K562 (cell line): ENCODE data around the gene BAG1. TPM values are rescaled to one million over a fixed set of nuclear protein-coding genes. Genes with fewer than 3 reads are reported as not detected.

Experiments used
- ATAC-seq: fragments of 200-7000 bp; cut with Tn5 transposase; 3 replicates; pipeline ENCODE4 v1.9.1; 2020; ENCODE audit warnings: moderate library complexity
- BruUV-seq: library from RNA; stranded (reverse); fragments of 400-500 nt; replicated peaks from 2 replicates; lab custom pipeline; 2021; lab: Mats Ljungman, UMichigan
- CTCF ChIA-PET: fragments of 300-600 bp; formaldehyde crosslinking; extraction: SDS; loops from one replicate; lab custom pipeline; 2021; ENCODE audit warnings: low intra/inter-chr PET ratio; lab: Yijun Ruan, JAX
- POLR2A ChIA-PET: fragments of 300-600, 350-650 bp; sonication (Branson Sonifier 250); formaldehyde crosslinking; extraction: SDS; loops from one replicate; lab custom pipeline; 2021; ENCODE audit warnings: antibody characterized with exemption, inconsistent platforms; lab: Yijun Ruan, JAX
- DNase-seq, 4 experiments: peaks; one replicate each; pipeline versions ENCODE4 v3.0.0 to v3.0.0-alpha.2; 2011 to 2018; ENCODE audit warnings: low spot score in 3 of 4, mixed read lengths in 3 of 4; ENCODE audit errors: extremely low read depth in 1 of 4
- FAIRE-seq: peaks from 2 replicates; lab custom pipeline; 2011; peaks lifted over from hg19 to GRCh38; lab: Jason Lieb, UNC
- H2AFZ ChIP-seq: 2 replicates; pipeline ENCODE4 v1.6.0; 2011; ENCODE audit warnings: low read depth, low read length, control low read depth, inconsistent platforms
- H3K27ac ChIP-seq: fragments of 200-600 bp; 3 replicates; pipeline ENCODE4 v1.8.0; 2011; ENCODE audit warnings: low read depth, mild to moderate bottlenecking, control low read depth, inconsistent platforms, low read length, moderate library complexity, mixed read lengths; ENCODE audit errors: extremely low read depth
- H3K27me3 ChIP-seq, 2 experiments: fragments of 300-600 bp in 1 of 2; 2 replicates in 1 of 2; 3 replicates in 1 of 2; pipeline versions ENCODE4 v1.6.0 to v1.8.0; 2011; ENCODE audit warnings: inconsistent platforms in 2 of 2, low read length in 2 of 2, mild to moderate bottlenecking in 1 of 2, mixed read lengths in 1 of 2, moderate library complexity in 1 of 2; ENCODE audit not compliant: control insufficient read depth in 2 of 2, insufficient read depth in 2 of 2
- H3K36me3 ChIP-seq: fragments of 300-600 bp; 3 replicates; pipeline ENCODE4 v1.8.0; 2011; ENCODE audit warnings: mild to moderate bottlenecking, low read length, inconsistent platforms; ENCODE audit not compliant: control insufficient read depth, insufficient read depth
- H3K4me1 ChIP-seq, 2 experiments: fragments of 200-600 bp in 1 of 2; replicated peaks in 1 of 2; 2 replicates in 1 of 2; 3 replicates in 1 of 2; pipeline versions ENCODE4 v1.5.1 to v1.8.0; 2011; ENCODE audit warnings: inconsistent platforms in 2 of 2, low read length in 2 of 2, mild to moderate bottlenecking in 1 of 2, mixed read lengths in 1 of 2, moderate library complexity in 1 of 2; ENCODE audit not compliant: control insufficient read depth in 2 of 2, insufficient read depth in 2 of 2
- H3K4me2 ChIP-seq: 2 replicates; pipeline ENCODE4 v1.6.1; 2011; ENCODE audit warnings: low read length, control low read depth, inconsistent platforms, mixed read lengths; ENCODE audit not compliant: insufficient read depth
- H3K4me3 ChIP-seq: fragments of 200-600 bp; sonication (generic), shearing (Covaris generic); 2 replicates; pipeline ENCODE4 v1.5.1; 2016; ENCODE audit warnings: control low read depth, inconsistent platforms
- H3K79me2 ChIP-seq: fragments of 200-600 bp; 3 replicates; pipeline ENCODE4 v1.8.0; 2011; ENCODE audit warnings: low read length, inconsistent platforms; ENCODE audit not compliant: control insufficient read depth, insufficient read depth
- H3K9ac ChIP-seq, 2 experiments: 2 replicates each; pipeline versions ENCODE4 v1.6.0 to v1.6.1; 2011; ENCODE audit warnings: low read depth in 2 of 2, low read length in 2 of 2, control low read depth in 1 of 2, inconsistent platforms in 1 of 2, mild to moderate bottlenecking in 1 of 2, mixed read lengths in 1 of 2; ENCODE audit not compliant: insufficient read depth in 1 of 2
- H3K9me1 ChIP-seq: one replicate; pipeline ENCODE4 v1.6.0; 2011; ENCODE audit warnings: inconsistent platforms, mild to moderate bottlenecking, low read length, moderate library complexity; ENCODE audit not compliant: control insufficient read depth, insufficient read depth
- H3K9me3 ChIP-seq: replicated peaks from 2 replicates; pipeline ENCODE4 v1.5.1; 2011; ENCODE audit warnings: low read depth, low read length, inconsistent platforms; ENCODE audit not compliant: control insufficient read depth, insufficient read depth
- H4K20me1 ChIP-seq: replicated peaks from 2 replicates; pipeline ENCODE4 v1.6.1; 2011; ENCODE audit warnings: low read length, inconsistent platforms, mixed read lengths; ENCODE audit not compliant: control insufficient read depth, insufficient read depth
- CREM ChIP-seq: IDR thresholded peaks from 2 replicates; pipeline ENCODE4 v1.6.1; 2014; ENCODE audit warnings: antibody characterized with exemption, low read depth
- KDM1A ChIP-seq, 2 experiments: fragments of 450-650 bp; IDR thresholded peaks; 2 replicates each; pipeline ENCODE4 v1.6.1; 2016; ENCODE audit warnings: mild to moderate bottlenecking in 2 of 2
- NKRF ChIP-seq: fragments of 450-650 bp; IDR thresholded peaks from 2 replicates; pipeline ENCODE4 v1.6.1; 2016; ENCODE audit warnings: borderline replicate concordance
- RUNX1 ChIP-seq: sonication (generic); IDR thresholded peaks from 2 replicates; pipeline ENCODE4 v1.6.1; 2016; ENCODE audit warnings: antibody characterized with exemption, low read depth
- ZNF184 ChIP-seq: sonication (generic); formaldehyde crosslinking; IDR thresholded peaks from 2 replicates; pipeline ENCODE4 v1.5.0; 2020; ENCODE audit warnings: missing genetic modification reagents
- WGBS: fragments of 100-300 bp; shearing (Covaris generic); methylation state at CpG from one replicate; pipeline ENCODE4 v1.1.6; 2016; ENCODE audit warnings: low coverage, mixed read lengths; ENCODE audit not compliant: insufficient coverage; ENCODE audit errors: missing lambda C conversion rate; 5-methylcytosine and 5-hydroxymethylcytosine counted together
- in situ Hi-C: fragments of 300-500 bp; cut with MboI; formaldehyde crosslinking; loops from 4 replicates; pipeline ENCODE4 v1.15.0; 2018; ENCODE audit warnings: inconsistent platforms, mixed read lengths
- intact Hi-C: fragments of 100-400 bp; cut with micrococcal nuclease; formaldehyde crosslinking; loops from 2 replicates; pipeline ENCODE4 v1.14.2; 2022
- polyA plus RNA-seq, 8 experiments: library from polyadenylated mRNA; depleted of rRNA in 4 of 8; stranded (reverse) in 5 of 8; unstranded in 3 of 8; fragments of >200 nt; fragmentation: Nextera tagmentation in 2 of 8; fragmentation: Illumina TruSeq in 1 of 8; extraction: Ambion mirVana in 2 of 8; extraction: Trizol in 1 of 8; gene quantifications; 2 replicates each; pipeline versions ENCODE4 v1.2.1 to v1.2.3, GENCODE V29; 2011 to 2014; ENCODE audit warnings: inconsistent platforms in 1 of 8, missing spikeins in 1 of 8
- total RNA-seq, 7 experiments: library from RNA; depleted of rRNA in 6 of 7; stranded (reverse); fragments of >200 nt in 6 of 7; fragmentation: Illumina TruSeq in 2 of 7; extraction: Trizol in 2 of 7; gene quantifications; 2 replicates each; pipeline versions ENCODE4 v1.2.1 to v1.2.3, GENCODE V29; 2011 to 2021; ENCODE audit warnings: low replicate concordance in 1 of 7
- TF ChIP-seq, protein P1 (sequence below): fragments of 250-450 bp; sonication (Bioruptor Pico); IDR thresholded peaks from 2 replicates; pipeline ENCODE4 v1.4.0; 2020; ENCODE audit warnings: borderline replicate concordance
- TF ChIP-seq, protein P2 (sequence below): fragments of 450-650 bp; conservative IDR thresholded peaks from 2 replicates; pipeline ENCODE4 v1.6.1; 2016; ENCODE audit warnings: missing genetic modification characterization, low read depth, mild to moderate bottlenecking, control low read depth, missing compliant biosample characterization
- TF ChIP-seq, protein P3 (sequence below): fragments of 250-450 bp; sonication (Bioruptor Pico); IDR thresholded peaks from 2 replicates; pipeline ENCODE4 v1.5.0; 2021

Gene BAG1
- total and polyA plus RNA-seq, 9 of the 15 experiments (the other 6 are each of a cell fraction or from before 2014, with no cell fraction given): 9.7 to 106 (median 56.9) TPM

GRCh38 chr9:33228606-33229005 is 35.9 kb downstream of the BAG1 start (continued):
- TF ChIP-seq ZNF184: no peak

DNA sequence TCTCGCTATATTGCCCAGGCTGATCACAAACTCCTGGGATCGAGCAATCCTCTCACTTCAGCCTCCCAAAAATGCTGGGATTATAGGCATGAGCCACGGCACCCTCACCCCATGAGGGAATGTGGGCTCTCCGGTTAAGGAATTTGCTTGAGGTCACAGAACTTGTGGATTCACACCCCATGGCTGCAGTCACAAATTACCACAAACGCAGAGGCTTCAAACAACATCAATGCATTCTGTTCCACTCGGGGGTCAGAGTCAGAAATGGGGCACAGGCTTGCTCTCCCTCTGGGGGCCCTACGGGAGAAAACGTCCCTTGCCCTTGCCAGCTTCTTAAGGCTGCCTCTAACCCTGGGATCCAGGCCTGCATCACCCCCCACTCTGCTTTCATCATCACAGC is 36.8 kb downstream of the BAG1 start:
- DNase-seq (no peak), ATAC-seq (no peak), FAIRE-seq (no peak)
- POLR2A ChIA-PET: interaction anchor here (0.6 kb wide), 1 partner anchor 160 kb away, joined by 3 read pairs; no protein-coding TSS in a partner anchor
- Histone ChIP-seq H3K9me3 (no peaks in the 10 kb centered on the region), H3K9me1 (no peaks in the 10 kb centered on the region), H3K27ac (no peak overlapping the region), H3K4me2 (no peak overlapping the region), H3K4me1 (peaks cover 0 to 4% of the 10 kb centered on the region in 2 experiments; a peak in 2 of 5 replicates), H2AFZ (no peak overlapping the region), H3K36me3 (no peaks in the 10 kb centered on the region), H3K79me2 (no peaks in the 10 kb centered on the region), H3K4me3 (no peak overlapping the region), H3K9ac (no peak overlapping the region), H4K20me1 (no peaks in the 10 kb centered on the region), H3K27me3 (no peaks in the 10 kb centered on the region)
- whole genome bisulfite sequencing: 23% methylated on average over 6 of the region's 8 CpGs
- TF ChIP-seq NKRF (no peak), KDM1A (IDR thresholded peaks at IDR 0.05) (no peak), RUNX1 (no peak), CREM (no peak)
- TF ChIP-seq, protein P1, sequence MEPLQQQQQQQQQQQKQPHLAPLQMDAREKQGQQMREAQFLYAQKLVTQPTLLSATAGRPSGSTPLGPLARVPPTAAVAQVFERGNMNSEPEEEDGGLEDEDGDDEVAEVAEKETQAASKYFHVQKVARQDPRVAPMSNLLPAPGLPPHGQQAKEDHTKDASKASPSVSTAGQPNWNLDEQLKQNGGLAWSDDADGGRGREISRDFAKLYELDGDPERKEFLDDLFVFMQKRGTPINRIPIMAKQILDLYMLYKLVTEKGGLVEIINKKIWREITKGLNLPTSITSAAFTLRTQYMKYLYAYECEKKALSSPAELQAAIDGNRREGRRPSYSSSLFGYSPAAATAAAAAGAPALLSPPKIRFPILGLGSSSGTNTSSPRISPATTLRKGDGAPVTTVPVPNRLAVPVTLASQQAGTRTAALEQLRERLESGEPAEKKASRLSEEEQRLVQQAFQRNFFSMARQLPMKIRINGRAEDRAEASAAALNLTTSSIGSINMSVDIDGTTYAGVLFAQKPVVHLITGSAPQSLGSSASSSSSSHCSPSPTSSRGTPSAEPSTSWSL (CRISPR knock-in tag): no peak
- TF ChIP-seq, protein P2, sequence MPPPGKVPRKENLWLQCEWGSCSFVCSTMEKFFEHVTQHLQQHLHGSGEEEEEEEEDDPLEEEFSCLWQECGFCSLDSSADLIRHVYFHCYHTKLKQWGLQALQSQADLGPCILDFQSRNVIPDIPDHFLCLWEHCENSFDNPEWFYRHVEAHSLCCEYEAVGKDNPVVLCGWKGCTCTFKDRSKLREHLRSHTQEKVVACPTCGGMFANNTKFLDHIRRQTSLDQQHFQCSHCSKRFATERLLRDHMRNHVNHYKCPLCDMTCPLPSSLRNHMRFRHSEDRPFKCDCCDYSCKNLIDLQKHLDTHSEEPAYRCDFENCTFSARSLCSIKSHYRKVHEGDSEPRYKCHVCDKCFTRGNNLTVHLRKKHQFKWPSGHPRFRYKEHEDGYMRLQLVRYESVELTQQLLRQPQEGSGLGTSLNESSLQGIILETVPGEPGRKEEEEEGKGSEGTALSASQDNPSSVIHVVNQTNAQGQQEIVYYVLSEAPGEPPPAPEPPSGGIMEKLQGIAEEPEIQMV: no peak
- TF ChIP-seq, protein P3, sequence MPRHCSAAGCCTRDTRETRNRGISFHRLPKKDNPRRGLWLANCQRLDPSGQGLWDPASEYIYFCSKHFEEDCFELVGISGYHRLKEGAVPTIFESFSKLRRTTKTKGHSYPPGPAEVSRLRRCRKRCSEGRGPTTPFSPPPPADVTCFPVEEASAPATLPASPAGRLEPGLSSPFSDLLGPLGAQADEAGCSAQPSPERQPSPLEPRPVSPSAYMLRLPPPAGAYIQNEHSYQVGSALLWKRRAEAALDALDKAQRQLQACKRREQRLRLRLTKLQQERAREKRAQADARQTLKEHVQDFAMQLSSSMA (CRISPR knock-in tag): no peak
- intact Hi-C loops: loop anchor here (10.0 kb wide), 1 partner anchor 233 kb away; no protein-coding TSS in a partner anchor
- BruUV-seq: no TSS peak
- CTCF ChIA-PET: no interaction called here
- in situ Hi-C loops: loop anchor here (5.0 to 25.0 kb wide), 3 partner anchors 145 to 840 kb away; partner anchors contain the start of genes ACO1, NDUFB6, SMIM27 and TOPORS
